GM18508 (cell line): Measurements from ENCODE around the gene ABHD1.

Source experiments
- ATAC-seq: cut with Tn5 transposase; IDR thresholded peaks from one replicate; pipeline ENCODE4 v1.9.1; 2021; ENCODE audit warnings: moderate number of reproducible peaks; ENCODE audit not compliant: insufficient read depth, unreplicated experiment

The ABHD1 gene

GRCh38 chr2:27086724-27087593 lies 36.7 kb upstream of the ABHD1 start, which contains the start of gene KHK:
Gene KHK, plus strand, starts transcription at chr2:27086772. Its CDS starts 488 bp downstream, at chr2:27087260.
- ATAC-seq = no peak

GRCh38 chr2:27087823-27088410 lies 35.7 kb upstream of the ABHD1 start:
- no peak for ATAC-seq

GRCh38 chr2:27088634-27089033 lies 35.0 kb upstream of the ABHD1 start:
- ATAC-seq = no peak

- no peak for ATAC-seq
These were observed 34.3 kb upstream of the ABHD1 start for GRCh38 chr2:27089111-27089954.

- no peak for ATAC-seq
These were observed 31.6 kb upstream of the ABHD1 start for GRCh38 chr2:27091746-27092695.

GRCh38 chr2:27092696-27093429 lies 30.8 kb upstream of the ABHD1 start:
- no peak for ATAC-seq

- ATAC-seq = no peak
These were observed 29.9 kb upstream of the ABHD1 start for GRCh38 chr2:27093430-27094352.

- no peak for ATAC-seq
These were observed 29.1 kb upstream of the ABHD1 start for GRCh38 chr2:27094353-27094984.

GRCh38 chr2:27095427-27095744 lies 28.2 kb upstream of the ABHD1 start:
- ATAC-seq = no peak

- ATAC-seq = no peak
These were observed 27.6 kb upstream of the ABHD1 start for GRCh38 chr2:27095745-27096651.

GRCh38 chr2:27096748-27097297 lies 26.8 kb upstream of the ABHD1 start:
- no peak for ATAC-seq

GRCh38 chr2:27097341-27097740 lies 26.3 kb upstream of the ABHD1 start:
- no peak for ATAC-seq

GRCh38 chr2:27099334-27099955 lies 24.2 kb upstream of the ABHD1 start:
- ATAC-seq = no peak

- no peak for ATAC-seq
These were observed 23.6 kb upstream of the ABHD1 start for GRCh38 chr2:27100036-27100435.

- no peak for ATAC-seq
These were observed 21.3 kb upstream of the ABHD1 start for GRCh38 chr2:27102329-27102728.

GRCh38 chr2:27105981-27106380 lies 17.6 kb upstream of the ABHD1 start:
- ATAC-seq = no peak
